ENCODE results near the gene HTRA1.

The HTRA1 gene

DNA sequence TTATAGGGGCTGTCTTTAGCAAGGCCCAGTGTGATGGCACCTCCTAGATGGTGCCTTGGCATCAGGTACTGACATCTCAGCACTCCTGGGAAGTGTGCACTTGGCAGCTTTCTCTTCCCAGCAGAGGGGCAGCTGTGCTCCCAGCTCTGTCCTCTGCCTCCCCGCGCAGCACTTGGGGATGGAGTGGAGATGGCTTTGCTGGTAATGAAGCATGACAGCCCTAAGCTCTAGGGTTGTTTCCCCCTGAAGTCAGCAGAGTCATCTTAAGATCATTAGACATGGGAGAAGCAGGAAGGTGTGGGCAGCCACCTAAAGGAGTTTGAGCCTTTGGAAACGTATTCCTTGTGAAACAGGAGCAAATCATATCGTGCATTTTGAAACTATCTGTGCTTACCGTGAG lies 46.7 kb downstream of the HTRA1 start:
- no peak for DNase-seq (ENCODE audit: low read depth)
- H3K4me3 ChIP-seq (ENCODE audit: low read length): no peak overlapping the region
- TF ChIP-seq CTCF (conservative IDR thresholded peaks at IDR 0.05; ENCODE audit: low read depth, low read length): no peak

DNA sequence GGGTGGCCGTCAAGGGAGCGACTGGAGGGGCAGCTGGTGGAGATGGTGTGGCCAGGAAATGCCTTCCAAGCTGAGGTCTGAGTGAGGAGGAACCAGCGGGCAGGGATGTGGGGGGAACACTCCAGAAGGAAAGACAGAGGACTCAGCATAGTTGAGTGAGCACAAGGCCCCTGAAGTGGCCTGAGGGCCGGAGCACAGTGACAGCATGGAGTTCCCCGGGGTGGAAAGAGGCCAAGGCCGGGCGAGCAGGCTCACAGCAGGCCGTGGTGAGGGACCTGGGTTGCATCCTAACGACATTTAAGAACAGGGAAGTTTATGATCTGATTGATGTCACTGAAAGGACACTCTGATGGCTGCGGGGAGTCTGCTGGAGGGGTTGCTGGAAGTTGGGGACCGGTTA lies 48.0 kb downstream of the HTRA1 start:
- DNase-seq (ENCODE audit: low read depth): no peak
- no peak overlapping the region for H3K4me3 ChIP-seq (ENCODE audit: low read length)
- TF ChIP-seq CTCF (conservative IDR thresholded peaks at IDR 0.05; ENCODE audit: low read depth, low read length): no peak

- no peak for TF ChIP-seq CTCF (conservative IDR thresholded peaks at IDR 0.05; ENCODE audit: low read depth, low read length)
- H3K4me3 ChIP-seq (ENCODE audit: low read length): no peak overlapping the region
- peak; percentile 15 for DNase-seq (ENCODE audit: low read depth)
These were observed 49.0 kb downstream of the HTRA1 start for GRCh38 chr10:122510326-122510725.

DNA sequence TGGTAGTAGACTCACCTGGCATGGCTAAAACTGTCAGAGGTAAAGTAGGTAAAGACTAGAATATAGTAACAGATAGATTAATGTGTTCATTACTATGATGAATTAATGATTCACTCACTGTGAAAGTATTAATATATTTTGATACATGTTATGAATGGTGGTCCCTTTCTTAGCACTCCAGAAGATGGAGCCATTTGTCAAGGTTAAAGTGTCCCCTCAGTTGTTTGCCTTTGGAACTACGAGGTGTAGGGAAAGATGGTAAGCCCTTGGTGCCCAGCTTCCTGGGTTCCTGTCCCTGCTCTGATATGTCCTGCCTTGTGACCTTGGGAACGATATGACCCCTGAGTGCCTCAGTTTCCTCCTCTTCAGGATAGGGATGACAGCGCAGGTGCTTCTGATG lies 49.4 kb downstream of the HTRA1 start:
- H3K4me3 ChIP-seq (ENCODE audit: low read length): no peak overlapping the region
- no peak for TF ChIP-seq CTCF (conservative IDR thresholded peaks at IDR 0.05; ENCODE audit: low read depth, low read length)
- DNase-seq (ENCODE audit: low read depth): no peak

DNA sequence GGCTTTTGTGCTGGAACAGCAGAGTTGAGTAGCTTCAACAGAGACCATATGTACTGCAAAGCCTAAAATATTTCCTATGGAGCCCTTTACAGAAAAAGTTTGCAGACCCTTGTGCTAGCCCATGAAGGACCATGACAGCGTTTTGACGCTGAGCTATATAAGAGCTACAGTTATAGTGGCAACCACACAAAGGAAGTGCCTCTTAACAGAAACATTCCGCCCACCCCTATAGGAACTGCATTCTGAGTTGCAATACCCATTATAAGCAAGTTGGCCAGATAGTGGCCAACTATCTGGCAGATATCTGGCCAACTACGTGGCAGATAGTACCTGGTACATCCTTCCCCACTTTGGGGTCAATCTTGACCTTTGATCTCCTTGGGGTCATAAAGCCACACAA lies 51.7 kb downstream of the HTRA1 start:
- no peak for TF ChIP-seq CTCF (conservative IDR thresholded peaks at IDR 0.05; ENCODE audit: low read depth, low read length)
- no peak overlapping the region for H3K4me3 ChIP-seq (ENCODE audit: low read length)
- DNase-seq (ENCODE audit: low read depth): no peak

GRCh38 chr10:122514045-122514840 lies 52.9 kb downstream of the HTRA1 start:
- no peak for TF ChIP-seq CTCF (conservative IDR thresholded peaks at IDR 0.05; ENCODE audit: low read depth, low read length)
- DNase-seq (ENCODE audit: low read depth): no peak
- no peak overlapping the region for H3K4me3 ChIP-seq (ENCODE audit: low read length)

GRCh38 chr10:122515022-122515424 lies 53.7 kb downstream of the HTRA1 start:
- no peak overlapping the region for H3K4me3 ChIP-seq (ENCODE audit: low read length)
- no peak for DNase-seq (ENCODE audit: low read depth)
- TF ChIP-seq CTCF (conservative IDR thresholded peaks at IDR 0.05; ENCODE audit: low read depth, low read length): no peak
